Fibroblast of mammary gland (primary cell): ENCODE measurements around the gene SLC2A4RG.

Experiments
- DNase-seq: peaks from one replicate; pipeline ENCODE4 v3.0.0-alpha.2; 2010; ENCODE audit warnings: low read depth
- H3K4me3 ChIP-seq: 2 replicates; pipeline ENCODE4 v1.5.1; 2011; ENCODE audit warnings: low read depth, mild to moderate bottlenecking, low read length, moderate library complexity; ENCODE audit not compliant: control insufficient read depth
- CTCF ChIP-seq: conservative IDR thresholded peaks from 2 replicates; pipeline ENCODE4 v1.5.1; 2011; ENCODE audit warnings: low read depth, low read length, inconsistent platforms; ENCODE audit not compliant: control insufficient read depth, insufficient read depth

Gene SLC2A4RG

GRCh38 chr20:63731410-63731809 lies 8.2 kb upstream of the SLC2A4RG start:
- H3K4me3 ChIP-seq = no peak overlapping the region
- TF ChIP-seq CTCF = no peak
- no peak for DNase-seq

GRCh38 chr20:63732118-63733095 lies 7.2 kb upstream of the SLC2A4RG start:
- no peak overlapping the region for H3K4me3 ChIP-seq
- no peak for TF ChIP-seq CTCF
- no peak for DNase-seq

GRCh38 chr20:63733117-63733516 lies 6.5 kb upstream of the SLC2A4RG start:
- H3K4me3 ChIP-seq = no peak overlapping the region
- TF ChIP-seq CTCF = no peak
- DNase-seq = no peak

GRCh38 chr20:63733579-63734081 lies 5.9 kb upstream of the SLC2A4RG start:
- DNase-seq = no peak
- TF ChIP-seq CTCF = no peak

GRCh38 chr20:63734111-63734945 lies 5.2 kb upstream of the SLC2A4RG start:
- no peak overlapping the region for H3K4me3 ChIP-seq
- no peak for TF ChIP-seq CTCF
- DNase-seq = no peak

More at GRCh38 chr20:63733579-63734081, 5.9 kb upstream of the SLC2A4RG start:
- no peak overlapping the region for H3K4me3 ChIP-seq
